GM19452 (cell line): ENCODE measurements around the gene EFNA5.

ENCODE experiments used
- ATAC-seq: cut with Tn5 transposase; IDR thresholded peaks from one replicate; pipeline ENCODE4 v1.9.1; 2021; ENCODE audit not compliant: unreplicated experiment

Gene EFNA5

GRCh38 chr5:107341376-107342084, 329.2 kb downstream of the EFNA5 start:
- no peak for ATAC-seq

GRCh38 chr5:107340631-107341030, 330.1 kb downstream of the EFNA5 start:
- ATAC-seq, result no peak

DNA sequence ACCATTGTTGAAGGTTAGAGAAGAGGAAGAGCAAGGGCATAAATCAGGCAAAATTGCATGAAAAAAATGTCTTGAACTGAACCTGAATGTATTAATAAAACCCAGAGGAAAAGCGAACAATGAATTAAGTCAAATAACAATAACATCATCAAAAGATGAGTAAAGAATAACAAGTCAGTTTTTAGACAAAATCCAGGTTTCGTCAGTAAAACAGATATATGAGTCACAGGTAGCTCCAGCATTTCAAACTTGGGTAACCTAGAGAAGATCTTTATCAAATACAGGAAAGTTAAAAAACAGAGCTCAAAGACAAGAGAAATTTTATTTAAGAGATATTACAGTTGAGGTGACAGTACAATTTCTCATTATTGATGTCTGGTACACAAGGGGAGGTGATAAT, 332.4 kb downstream of the EFNA5 start:
- no peak for ATAC-seq

DNA sequence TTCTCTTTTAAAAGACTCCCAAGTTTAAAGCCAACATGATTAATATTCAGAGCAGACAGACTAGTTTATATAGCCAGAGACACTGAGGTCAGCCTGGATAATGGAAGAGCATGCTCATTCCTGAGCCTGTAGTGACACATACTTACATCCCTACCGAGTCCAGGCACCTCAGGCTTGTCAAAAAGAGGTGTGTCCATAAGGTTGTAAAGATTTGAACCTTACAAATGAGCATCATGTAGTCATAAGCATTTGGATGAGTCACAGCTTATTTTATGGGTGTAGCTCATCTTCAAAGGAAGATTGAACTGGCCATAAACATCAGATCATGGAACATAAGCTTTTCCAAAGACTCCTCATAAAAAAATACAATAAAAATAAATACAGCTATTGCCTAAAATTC, 333.5 kb downstream of the EFNA5 start:
- no peak for ATAC-seq

- ATAC-seq, result no peak
Observed at GRCh38 chr5:107331882-107332281, 338.9 kb downstream of the EFNA5 start.

DNA sequence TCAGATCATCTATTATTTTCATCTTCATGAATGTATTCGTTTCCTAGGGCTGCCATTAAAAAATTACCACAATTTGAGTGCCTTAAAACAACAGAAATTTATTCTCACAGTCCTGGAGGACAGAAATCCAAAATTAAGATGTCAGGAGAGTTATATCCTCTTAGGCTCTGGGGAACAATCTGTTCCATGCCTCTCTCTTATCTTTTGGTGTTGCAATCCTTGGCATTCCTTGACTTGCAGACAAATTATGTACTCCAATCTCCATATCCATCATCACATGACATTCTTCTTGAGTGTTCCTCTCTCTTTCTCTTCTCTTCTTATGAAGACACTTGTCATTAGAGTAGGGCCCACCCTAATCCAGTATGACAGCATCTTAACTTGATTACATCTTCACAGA, 339.4 kb downstream of the EFNA5 start:
- ATAC-seq, result no peak

DNA sequence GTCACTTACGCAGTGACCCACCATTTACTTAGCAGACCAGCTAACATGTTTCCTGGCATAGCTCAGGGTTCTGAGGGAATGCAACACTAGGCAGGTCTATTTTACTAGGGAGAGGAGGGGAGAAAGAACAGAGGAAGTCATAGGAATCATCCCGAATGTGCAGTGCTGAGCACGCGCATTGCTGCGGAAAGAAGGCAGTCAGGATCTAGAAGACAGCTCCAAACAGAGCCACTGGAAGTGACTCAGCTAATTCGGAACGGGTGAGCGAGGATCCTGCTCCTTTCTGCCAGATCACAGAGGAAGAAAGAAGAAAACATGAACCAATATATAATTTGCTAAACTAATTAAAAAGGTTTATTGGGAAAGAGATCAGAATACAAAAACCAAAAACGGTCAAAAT, 339.8 kb downstream of the EFNA5 start:
- no peak for ATAC-seq

- peak; percentile 69 for ATAC-seq
Observed at GRCh38 chr5:107329850-107330249, 340.9 kb downstream of the EFNA5 start.
